HG03103 (cell line): ENCODE measurements around the gene KLHL17.

Source experiments
- ATAC-seq: cut with Tn5 transposase; IDR thresholded peaks from one replicate; pipeline ENCODE4 v1.9.1; 2021; ENCODE audit warnings: low read depth; ENCODE audit not compliant: unreplicated experiment

KLHL17 gene

DNA sequence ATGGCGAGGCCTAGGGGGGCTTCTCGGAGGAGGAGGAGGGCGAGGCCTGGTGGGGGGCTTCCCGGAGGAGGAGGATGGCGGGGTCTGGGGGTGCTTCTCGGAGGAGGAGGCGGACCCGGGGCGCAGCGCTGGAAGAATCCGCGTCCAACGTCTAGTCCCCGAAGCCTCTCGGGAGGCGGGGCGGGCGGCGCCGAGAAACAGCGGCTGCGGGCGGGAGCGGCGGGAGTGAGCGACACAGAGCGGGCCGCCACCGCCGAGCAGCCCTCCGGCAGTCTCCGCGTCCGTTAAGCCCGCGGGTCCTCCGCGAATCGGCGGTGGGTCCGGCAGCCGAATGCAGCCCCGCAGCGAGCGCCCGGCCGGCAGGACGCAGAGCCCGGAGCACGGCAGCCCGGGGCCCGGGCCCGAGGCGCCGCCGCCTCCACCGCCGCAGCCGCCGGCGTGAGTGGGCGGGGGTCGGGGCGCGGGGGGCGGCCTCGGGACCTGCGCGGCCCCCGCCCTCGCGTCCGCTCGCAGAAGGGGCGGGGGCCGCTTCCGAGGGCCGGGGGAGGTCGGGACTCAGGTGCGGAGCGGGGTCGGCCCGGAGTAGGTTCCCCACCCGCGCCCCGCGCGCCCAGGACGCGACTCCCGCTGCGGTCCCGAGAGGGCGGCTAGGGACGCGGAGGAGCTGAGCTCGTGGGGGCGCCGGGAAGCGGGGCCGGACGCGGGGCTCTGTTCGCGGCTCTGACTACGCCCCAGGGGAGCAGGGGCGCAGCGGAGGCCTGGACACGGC is at the start of gene KLHL17:
KLHL17 (plus strand) TSS at position 222 of the 769 bp plus-strand sequence; CDS start at position 332, 110 bp downstream.
- ATAC-seq: no peak

DNA sequence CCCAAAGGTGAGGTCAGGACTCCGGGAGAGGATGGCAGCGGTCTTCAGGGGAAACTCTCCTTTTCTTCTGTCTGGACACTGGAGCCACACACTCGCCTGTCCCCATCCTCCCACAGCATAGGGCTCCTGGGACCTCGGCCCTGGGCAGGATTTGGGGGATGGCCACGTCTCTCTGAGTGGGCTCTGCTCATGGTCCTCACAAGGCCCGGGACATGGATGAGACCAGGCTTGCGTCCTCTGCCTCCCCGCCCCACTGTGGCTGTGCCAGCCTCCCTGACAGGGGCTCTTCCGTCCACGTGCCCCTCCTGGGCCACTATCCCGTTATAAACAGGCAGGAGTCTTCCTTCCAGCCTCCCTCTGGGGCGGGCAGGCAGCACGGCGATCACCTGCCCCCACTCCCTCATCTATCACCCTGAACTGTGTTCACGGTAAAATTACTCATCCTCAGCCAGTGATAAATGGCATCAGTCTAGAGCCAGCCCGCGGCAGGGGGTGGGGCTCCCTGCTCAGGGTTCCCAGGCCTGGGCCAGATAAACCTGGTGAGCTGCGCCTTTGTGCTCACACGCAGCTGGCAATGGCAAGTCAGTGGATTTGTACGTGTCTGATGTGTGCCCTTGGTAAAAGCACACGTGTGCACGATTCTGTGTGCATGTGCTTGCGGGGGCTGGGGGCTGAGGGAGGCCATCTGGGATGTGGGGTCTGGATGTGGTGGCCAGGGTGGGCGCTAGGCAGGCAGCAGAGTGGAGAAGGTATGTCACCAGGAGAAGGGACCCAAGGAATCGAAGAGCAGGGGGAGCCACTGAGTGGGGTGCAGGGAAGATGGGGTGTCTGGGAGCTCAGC is 49.3 kb upstream of the KLHL17 start:
- ATAC-seq: no peak

DNA sequence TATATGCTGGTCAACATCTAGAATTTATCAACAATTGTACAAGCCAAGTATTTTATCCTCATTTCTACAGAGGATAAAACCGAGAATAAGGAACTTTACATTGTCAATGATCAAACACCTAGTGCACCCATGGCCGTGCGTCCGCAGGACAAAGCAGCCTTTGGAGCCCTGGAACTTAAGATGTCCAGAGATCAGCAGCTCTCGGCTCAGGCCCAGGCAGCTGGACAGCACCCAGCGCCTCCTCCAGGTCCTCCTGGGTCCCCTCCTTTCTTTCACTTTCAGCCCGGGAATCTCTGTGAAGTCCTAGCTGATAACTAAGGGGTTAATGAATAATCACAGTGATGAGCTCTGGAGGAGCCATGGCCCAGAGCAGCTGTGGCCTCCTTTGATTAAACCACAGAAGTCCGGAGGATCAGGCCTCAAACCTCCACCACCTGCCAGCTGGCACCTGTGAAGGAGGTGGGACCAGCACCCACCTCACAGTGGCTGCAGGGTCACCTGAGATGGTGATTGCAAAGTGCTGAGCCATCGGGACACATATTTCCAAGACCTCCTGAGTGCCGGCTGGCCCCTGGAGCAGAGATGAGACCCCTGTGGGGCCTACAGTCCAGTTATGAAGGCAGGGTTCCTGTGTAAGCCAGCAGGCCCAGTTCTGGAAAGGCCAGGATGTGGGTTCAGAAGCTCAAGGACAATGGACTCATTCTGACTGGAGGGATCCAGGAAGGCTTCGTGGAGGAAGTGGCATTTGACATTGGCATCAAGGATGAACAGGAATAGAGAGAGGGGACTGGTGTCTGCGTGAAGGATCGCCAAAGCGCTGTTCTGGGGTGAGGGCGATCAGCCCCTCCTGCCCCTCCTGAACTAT is 48.3 kb upstream of the KLHL17 start:
- no peak for ATAC-seq

DNA sequence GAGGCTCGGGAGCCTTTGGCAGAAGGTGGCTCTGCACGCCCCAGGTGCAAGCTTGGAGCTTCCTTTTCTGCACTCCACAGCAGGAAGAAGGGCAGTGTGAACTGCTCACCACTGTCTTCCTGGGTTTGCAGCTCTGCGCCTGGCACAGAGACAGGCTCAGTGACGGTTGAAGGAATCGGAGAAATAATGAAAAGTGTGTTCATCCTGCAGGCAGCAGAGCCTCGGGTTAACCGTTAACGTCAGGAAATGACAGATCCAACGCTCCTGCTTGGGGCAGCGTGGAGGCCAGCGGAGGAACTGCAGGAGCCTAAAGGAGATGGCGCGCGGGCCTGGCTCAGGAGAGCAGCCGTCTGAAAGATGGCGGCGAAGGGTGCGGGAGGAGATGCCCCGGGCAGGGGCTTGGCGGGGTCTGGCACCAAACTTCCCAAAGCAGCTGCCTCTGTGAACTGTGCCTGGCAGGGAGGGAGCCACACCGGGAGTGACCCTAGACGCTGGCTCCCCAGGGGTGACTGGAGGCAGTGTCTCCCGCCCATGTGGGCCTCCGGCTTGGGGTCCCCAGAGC is 47.6 kb upstream of the KLHL17 start:
- no peak for ATAC-seq

DNA sequence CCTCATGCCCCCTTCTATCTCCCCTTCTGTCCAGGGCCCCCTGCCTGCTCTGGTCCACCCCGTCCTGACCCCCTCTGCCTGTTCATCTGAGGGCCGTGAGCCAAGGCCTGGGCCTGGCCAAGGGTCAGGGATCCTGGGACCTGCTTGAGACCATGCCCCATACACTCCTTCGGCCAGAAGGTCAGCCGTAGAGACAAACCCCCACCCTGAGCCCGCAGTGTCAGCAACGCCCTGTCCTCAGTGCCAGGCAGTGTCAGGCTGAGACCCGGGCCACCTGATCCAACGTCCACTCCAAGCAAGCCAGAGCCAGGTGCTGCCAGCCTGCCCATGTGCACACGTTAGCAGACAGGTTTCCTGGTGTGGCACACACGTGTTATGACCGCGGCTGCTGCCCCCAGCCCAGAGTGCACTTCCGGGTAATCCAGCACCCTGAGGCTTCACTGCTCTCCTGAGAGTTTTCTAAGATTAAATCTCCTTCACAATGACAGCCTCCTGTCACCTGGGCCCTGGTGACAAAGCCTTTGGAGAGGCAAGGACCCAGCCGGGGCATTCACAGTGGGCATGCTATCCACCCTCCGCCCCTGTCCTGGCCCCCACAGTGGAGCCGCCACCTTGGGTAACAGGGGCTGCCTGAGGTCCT is 46.8 kb upstream of the KLHL17 start:
- ATAC-seq: no peak

DNA sequence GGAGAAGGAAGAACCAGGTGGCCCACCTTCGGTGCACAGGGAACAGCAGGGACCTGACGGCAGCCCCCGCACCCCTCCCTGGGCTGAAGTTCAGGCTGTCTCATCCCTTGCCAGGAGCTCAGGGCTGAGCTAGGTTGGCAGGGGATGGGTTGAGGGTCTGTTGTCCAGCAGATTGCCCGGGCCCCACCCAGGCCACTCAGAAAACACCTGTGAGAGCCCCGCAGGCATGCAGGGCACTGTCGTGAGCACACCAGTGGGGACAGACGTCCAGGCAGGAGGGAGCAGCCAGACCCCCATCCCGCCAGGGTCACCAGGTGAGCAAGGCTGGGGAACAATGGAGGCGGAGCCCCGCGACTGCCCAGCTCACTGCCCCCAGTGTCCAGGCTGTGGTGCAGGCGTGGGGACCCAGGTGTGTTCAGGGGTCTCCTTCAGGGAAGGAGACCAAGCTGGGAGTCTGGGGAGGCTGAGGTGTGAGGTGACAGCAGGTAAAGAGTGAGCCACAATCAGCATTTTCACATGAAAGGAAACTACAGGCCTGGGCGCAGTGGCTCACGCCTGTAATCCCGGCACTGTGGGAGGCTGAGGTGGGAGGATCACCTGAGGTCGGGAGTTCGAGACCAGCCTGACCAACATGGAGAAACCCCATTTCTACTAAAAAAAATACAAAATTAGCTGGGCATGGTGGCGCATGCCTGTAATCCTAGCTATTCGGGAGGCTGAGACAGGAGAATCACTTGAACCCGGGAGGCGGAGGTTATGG is 46.1 kb upstream of the KLHL17 start:
- no peak for ATAC-seq

DNA sequence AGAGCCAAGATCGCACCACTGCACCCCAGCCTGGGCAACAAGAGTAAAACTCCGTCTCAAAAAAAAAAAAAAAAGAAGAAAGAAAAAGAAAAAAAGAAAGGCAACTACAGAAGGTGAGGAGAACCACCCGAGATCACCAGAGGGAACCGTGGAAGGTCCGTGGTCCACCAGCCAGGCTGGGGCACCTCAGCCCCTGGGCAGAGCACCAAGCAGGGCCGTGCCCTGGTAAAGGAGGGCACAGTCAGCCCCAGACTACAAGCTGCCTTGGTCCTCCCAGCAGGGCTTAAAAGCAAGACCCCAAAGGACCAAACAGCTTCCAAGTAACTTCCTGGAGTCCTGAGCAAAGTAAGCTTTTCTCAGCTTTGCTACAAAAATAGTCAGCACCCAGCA is 45.5 kb upstream of the KLHL17 start:
- ATAC-seq: no peak

DNA sequence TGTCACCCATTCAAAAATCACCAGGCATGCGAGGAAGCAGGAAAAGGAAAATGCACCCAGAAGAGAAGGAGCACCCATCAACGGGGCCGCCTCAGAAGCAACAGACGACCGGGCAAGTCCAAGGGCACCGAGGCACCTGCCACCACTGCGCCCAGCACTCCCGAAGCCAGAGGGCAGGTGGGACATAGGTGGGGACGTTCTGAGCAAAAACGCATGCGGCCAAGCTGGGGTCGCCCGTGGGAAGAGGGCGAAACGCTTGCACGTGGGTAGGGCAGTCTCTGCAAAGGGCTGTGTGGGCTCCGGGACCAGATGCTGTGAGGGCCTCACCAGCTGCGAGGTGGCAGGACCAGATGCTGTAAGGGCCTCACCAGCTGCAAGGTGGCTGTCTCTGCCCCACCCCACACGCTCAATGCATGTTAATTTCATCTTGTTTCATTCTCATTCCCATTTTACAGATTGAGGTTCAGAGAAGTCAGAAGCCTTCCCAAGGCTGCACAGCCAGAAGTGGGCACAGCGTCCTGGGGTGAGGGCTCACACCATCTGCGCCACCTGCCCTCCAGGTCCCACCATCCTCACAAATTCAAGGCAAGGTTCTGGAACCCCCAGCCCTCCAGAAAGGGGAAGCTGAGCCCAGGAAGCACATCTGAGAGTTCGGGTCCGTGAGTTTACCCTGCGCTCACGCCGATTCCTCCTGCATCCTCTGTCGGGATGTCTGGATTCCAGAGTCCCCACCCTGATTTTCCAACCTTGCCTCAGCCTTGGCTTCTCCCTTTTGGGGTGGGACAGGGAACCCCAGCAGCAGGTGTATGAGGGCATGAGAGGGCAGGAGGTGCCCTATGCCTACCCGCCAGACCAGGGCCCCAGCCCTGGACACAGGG is 44.9 kb upstream of the KLHL17 start:
- ATAC-seq: no peak

DNA sequence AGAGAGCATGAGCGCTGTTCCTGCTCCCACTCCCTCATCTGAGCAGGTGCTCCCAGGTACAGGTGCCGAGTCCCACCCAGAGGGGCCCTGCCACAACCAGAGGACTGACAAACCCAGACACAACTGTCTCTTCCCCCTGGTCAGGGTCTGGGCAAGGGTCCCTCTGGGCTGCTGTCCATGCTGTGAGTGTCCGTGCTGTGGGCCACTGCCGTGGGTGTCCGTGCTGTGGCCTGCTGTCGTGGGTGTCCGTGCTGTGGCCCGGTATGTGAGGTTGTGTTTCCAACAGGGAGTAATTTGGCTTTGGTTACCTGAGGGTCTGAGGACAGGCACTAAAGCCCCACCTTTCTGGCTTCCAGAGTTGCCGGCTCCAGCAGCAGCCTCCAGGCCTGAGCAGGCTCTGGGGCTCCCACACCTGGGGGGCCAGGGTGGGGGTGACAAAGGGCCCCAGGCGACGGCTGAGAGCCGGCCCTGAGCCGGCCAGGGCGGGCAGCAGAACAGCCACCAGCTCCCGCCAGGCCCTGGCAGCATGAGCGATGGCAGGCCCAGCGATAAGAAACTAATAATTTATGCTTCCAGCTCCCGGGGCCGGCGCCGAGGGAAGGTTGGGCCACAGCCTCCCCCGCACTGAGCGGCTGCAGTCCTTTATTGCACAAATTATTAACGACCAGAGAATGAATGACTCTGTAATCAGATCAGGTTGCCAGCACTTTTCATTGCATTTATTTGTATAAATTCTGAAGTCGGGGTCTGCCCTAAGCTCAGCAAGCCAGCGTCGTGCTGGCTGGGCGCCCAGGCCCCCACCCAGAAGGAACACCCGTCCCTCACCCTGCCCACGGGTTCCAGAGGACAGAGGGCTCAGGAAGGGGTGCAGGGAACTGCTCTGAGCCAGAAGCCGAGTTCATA is 44.0 kb upstream of the KLHL17 start:
- ATAC-seq: no peak

DNA sequence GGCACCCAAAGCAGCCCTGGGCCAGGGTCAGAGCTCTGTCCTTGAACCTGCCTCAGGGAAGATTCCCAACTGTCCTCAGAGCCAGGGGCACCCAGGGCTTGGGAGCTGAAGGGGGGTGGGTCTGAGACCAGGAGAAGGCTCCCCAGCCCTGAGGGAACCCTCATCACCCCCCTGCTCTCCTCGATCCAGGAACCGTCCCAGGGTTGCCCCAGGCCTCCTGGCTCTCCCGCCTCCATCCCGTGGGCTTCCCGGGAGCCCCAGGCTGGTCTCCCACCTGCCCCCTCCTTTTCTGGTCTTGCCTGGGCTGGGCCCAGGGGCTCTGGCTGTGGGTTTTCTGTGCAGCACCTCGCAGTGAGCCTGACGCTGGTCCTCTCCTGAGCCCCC is 43.3 kb upstream of the KLHL17 start:
- no peak for ATAC-seq

DNA sequence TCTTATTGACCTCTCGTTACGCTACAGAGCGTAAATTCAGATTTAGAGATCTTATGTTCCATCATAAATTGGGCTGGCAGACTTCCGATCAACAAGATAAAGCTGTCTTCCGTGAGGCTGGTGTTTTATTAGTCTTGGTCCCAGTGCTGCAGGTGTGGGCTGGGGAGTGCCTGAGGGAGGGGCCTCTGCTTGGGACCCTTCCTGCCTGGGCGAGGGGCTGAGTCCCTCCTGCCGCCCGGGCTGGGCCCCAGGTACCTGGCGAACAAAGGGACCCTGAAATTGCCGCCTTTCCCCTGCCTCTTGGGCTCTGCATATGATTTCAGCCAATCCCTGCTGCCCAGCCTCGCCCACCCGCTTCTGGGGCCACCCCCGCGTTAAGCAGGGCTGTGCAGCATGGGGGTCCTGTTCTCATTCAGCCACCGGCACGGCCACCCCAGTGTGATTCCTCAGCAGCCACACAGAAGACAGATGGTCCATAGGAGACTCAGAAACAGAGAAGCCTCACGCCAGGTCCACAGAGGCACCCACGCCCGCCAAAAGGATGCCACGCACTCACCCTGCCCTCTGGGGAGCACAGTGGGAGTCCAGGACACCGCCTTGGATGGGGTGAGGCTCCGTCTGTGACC is 42.8 kb upstream of the KLHL17 start:
- no peak for ATAC-seq

DNA sequence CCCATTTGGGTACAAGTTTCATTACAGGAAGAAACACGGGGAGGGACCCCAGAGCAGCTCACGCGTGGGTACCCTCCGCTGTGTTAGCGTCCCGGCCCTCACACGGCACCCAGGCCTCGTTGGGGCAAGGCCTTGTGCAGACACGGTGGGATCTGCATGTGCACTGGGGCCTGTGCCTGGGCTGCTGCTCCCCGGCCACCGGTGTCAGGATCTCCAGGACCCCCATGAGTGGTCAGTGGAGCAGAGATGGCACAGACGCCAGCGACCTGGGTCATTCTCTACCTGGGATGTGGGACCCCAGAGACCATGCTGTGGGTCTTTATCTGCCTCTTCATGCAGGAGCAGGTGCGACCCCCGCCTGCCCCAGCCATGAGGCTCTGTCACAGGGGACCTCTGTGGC is 42.0 kb upstream of the KLHL17 start:
- no peak for ATAC-seq

DNA sequence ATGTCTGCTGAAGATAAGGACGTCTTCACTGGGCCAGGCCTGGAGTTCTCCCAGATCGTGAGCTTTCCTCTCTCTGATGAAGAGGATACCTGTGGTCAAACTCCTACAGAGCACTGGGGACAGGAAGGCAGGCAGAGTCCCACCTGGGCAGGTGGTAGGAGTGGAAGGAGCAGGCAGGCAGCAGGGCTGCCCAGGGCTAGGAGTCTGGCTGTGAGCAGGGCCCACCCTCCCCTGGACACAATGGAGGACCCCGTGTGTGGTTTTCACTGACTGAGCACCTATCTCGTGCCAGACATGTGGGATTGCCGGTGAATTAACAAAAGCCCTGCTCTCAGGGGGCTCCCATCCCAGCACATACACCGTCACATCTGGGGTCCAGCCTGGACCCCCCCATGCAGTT is 41.5 kb upstream of the KLHL17 start:
- ATAC-seq: no peak

DNA sequence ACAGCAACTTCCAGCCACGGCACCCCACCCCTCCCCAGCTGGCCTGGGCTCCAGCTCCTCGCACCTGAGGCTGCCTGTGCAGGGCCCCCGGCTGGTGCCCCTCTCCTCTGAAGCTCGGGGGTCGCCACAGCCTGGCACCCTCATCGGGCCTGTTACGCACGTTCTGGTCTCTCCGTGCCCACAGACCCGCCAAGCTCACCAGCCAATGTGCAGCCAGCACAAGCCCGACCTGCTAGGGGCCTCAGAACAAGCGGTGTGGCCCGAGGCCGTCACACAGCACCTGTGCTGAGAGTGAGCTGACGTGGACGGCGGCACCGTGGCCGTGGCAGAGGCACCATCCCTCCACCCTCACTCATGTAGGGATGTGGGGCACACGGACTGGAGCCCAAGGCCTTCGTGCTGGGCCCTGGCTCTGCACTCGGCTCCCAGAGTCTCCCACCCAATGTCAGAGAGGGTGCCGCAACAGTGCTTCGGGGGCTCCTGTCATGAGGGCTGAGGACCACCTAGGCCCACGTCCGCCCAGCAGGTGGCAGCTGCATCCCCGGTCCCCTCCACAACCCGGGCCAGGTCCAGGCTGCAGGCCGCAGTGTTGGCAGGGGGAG is 41.0 kb upstream of the KLHL17 start:
- ATAC-seq: no peak

DNA sequence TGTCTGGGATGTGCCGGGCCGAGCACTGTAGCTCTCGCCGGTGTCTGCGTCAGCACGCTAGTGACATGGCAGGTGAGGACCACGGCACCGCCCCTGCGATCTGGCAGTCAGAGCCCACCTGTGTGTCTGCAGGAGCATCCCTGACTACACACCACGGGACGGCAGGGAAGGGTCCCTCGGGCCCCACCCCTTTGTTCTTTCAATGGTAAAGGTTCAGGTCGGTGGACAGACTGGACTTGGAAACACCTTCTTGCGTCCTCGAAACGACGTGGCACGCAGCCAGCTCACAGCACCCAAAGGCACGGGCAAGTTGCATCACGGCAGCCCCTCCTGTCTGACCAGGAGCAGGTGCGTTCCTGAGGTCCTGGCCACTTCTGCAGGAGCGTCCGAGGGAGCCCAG is 40.4 kb upstream of the KLHL17 start:
- ATAC-seq: no peak

DNA sequence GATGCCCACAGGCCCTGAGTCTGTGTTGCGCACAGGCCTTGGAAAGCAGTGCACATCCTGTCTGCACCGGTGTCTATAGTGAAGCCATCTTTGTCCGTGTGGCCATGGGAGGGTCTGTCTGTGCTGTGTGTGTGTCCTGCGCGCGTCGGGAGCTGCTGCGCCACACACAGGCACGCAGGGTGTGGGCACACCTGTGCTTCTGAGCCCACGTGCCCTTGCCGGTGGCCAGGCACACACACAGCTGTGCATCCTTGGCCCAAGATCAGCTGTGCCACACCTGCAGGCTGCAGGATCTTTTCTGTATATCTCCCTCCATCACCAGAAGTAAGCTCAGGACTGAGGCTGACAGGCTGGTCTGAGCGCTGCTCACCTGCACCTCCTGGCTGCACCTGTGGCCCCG is 39.9 kb upstream of the KLHL17 start:
- ATAC-seq: no peak
